GM11168 (cell line): ENCODE results near the gene KLHDC8A.
"Not testable (repeated sequence)": the region's sequence is repeated elsewhere in the genome, so short reads cannot be mapped to it uniquely, and the experiment has no call there.

Experiments
- in situ Hi-C: fragments of 300-500 bp; cut with MboI; formaldehyde crosslinking; loops from one replicate; pipeline ENCODE4 v1.12.0; 2022; ENCODE audit warnings: low sequenced_read_pairs; ENCODE audit not compliant: unreplicated experiment

The KLHDC8A gene

GRCh38 chr1:205373022-205373797, 16.5 kb upstream of the KLHDC8A start:
- in situ Hi-C loops = no loop called here

GRCh38 chr1:205371871-205372660, 15.3 kb upstream of the KLHDC8A start:
- in situ Hi-C loops = no loop called here

- in situ Hi-C loops = no loop called here
These were observed 14.1 kb upstream of the KLHDC8A start for GRCh38 chr1:205370780-205371179.

GRCh38 chr1:205369701-205370123, 13.0 kb upstream of the KLHDC8A start:
- in situ Hi-C loops = no loop called here

- in situ Hi-C loops = no loop called here
These were observed 11.8 kb upstream of the KLHDC8A start for GRCh38 chr1:205368478-205368877.

GRCh38 chr1:205365945-205366463, 9.3 kb upstream of the KLHDC8A start:
- in situ Hi-C loops = no loop called here

- in situ Hi-C loops = not testable (repeated sequence)
These were observed 8.4 kb upstream of the KLHDC8A start for GRCh38 chr1:205365086-205365485.

- in situ Hi-C loops = no loop called here
These were observed 4.2 kb upstream of the KLHDC8A start for GRCh38 chr1:205360891-205361290.

- in situ Hi-C loops = loop anchor here (10.0 kb wide), 1 partner anchor 125 kb away; no protein-coding TSS in a partner anchor
These were observed 3.2 kb upstream of the KLHDC8A start for GRCh38 chr1:205359771-205360565.

- in situ Hi-C loops = loop anchor here (10.0 kb wide), 1 partner anchor 126 kb away; no protein-coding TSS in a partner anchor
These were observed 1.9 kb upstream of the KLHDC8A start for GRCh38 chr1:205358579-205358978.

GRCh38 chr1:205357567-205357966, 845 bp upstream of the KLHDC8A start:
- in situ Hi-C loops = loop anchor here (10.0 kb wide), 1 partner anchor 127 kb away; no protein-coding TSS in a partner anchor

- in situ Hi-C loops = loop anchor here (10.0 kb wide), 1 partner anchor 130 kb away; no protein-coding TSS in a partner anchor
These were observed 1.7 kb downstream of the KLHDC8A start for GRCh38 chr1:205355075-205355453.

- in situ Hi-C loops = loop anchor here (10.0 kb wide), 1 partner anchor 130 kb away; no protein-coding TSS in a partner anchor
These were observed 2.3 kb downstream of the KLHDC8A start for GRCh38 chr1:205354259-205355074.

- in situ Hi-C loops = loop anchor here (10.0 kb wide), 1 partner anchor 131 kb away; no protein-coding TSS in a partner anchor
These were observed 3.1 kb downstream of the KLHDC8A start for GRCh38 chr1:205353612-205354011.

GRCh38 chr1:205353191-205353590, 3.5 kb downstream of the KLHDC8A start:
- in situ Hi-C loops = loop anchor here (10.0 kb wide), 1 partner anchor 132 kb away; no protein-coding TSS in a partner anchor

GRCh38 chr1:205351984-205352713, 4.6 kb downstream of the KLHDC8A start:
- in situ Hi-C loops = loop anchor here (10.0 kb wide), 1 partner anchor 133 kb away; no protein-coding TSS in a partner anchor

- in situ Hi-C loops = loop anchor here (10.0 kb wide), 1 partner anchor 134 kb away; no protein-coding TSS in a partner anchor
These were observed 6.0 kb downstream of the KLHDC8A start for GRCh38 chr1:205350691-205351141.

GRCh38 chr1:205350124-205350523, 6.6 kb downstream of the KLHDC8A start:
- in situ Hi-C loops = loop anchor here (10.0 kb wide), 1 partner anchor 135 kb away; no protein-coding TSS in a partner anchor
